Colonic mucosa (tissue), 4 donors: Measurements from ENCODE around the gene CHL1. TPM values are rescaled to one million over a fixed set of nuclear protein-coding genes. Genes with fewer than 3 reads are reported as not detected.

Source experiments
- DNase-seq: peaks from one replicate; pipeline ENCODE4 v3.0.0-alpha.2; 2020
- H3K27ac ChIP-seq: fragments of 200-600 bp; one replicate; pipeline ENCODE4 v1.8.0; 2021
- H3K27me3 ChIP-seq: fragments of 200-600 bp; one replicate; pipeline ENCODE4 v1.8.0; 2021
- H3K36me3 ChIP-seq: fragments of 200-600 bp; one replicate; pipeline ENCODE4 v1.8.0; 2021
- H3K4me1 ChIP-seq: fragments of 200-600 bp; one replicate; pipeline ENCODE4 v1.8.0; 2021; ENCODE audit warnings: mild to moderate bottlenecking
- H3K4me3 ChIP-seq: fragments of 200-600 bp; one replicate; pipeline ENCODE4 v1.8.0; 2021
- H3K9ac ChIP-seq, 2 donors: one replicate each; pipeline ENCODE4 v1.7.0; 2013; ENCODE audit warnings: control low read depth in 2 of 2, low read depth in 2 of 2, low read length in 2 of 2
- H3K9me3 ChIP-seq: fragments of 200-600 bp; one replicate; pipeline ENCODE4 v1.8.0; 2021
- CTCF ChIP-seq: fragments of 200-600 bp; IDR thresholded peaks from one replicate; pipeline ENCODE4 v1.8.0; 2022; ENCODE audit warnings: antibody characterized with exemption, mild to moderate bottlenecking
- intact Hi-C: fragments of 100-400 bp; cut with DNase I; formaldehyde crosslinking; loops from one replicate; pipeline ENCODE4 v1.14.1; 2022
- total RNA-seq, 2 donors: library from RNA; stranded (reverse); fragmentation: NEBNext Ultra II Directional in 1 of 2; extraction: Animal tissue kit (Norgen Biotek cat#: 25700) in 1 of 2; gene quantifications; one replicate each; pipeline ENCODE4 v1.2.1, GENCODE V29; 2021
- donor health status: healthy.
- donor health status: DM: no; HTN: no; CAD: no.
- donor health status: DM: no; HTN: no; CAD: no.

The CHL1 gene
- total RNA-seq, 2 donors from 2014 or later: 2.9 to 7.5 TPM

- H3K9ac ChIP-seq: no peak overlapping the region
- H3K4me3 ChIP-seq: no peak overlapping the region
- H3K27me3 ChIP-seq: no peaks in the 10 kb centered on the region
- TF ChIP-seq CTCF: no peak
- no peak overlapping the region for H3K27ac ChIP-seq
- intact Hi-C loops: no loop called here
- H3K4me1 ChIP-seq: no peaks in the 10 kb centered on the region
- H3K36me3 ChIP-seq: no peaks in the 10 kb centered on the region
- H3K9me3 ChIP-seq: no peaks in the 10 kb centered on the region
- no peak for DNase-seq
These were observed 116.3 kb downstream of the CHL1 start for GRCh38 chr3:312911-313310.

- H3K9ac ChIP-seq: no peak overlapping the region
These were observed 120.4 kb downstream of the CHL1 start for GRCh38 chr3:317012-317411.

GRCh38 chr3:318903-319302 lies 122.3 kb downstream of the CHL1 start:
- Histone ChIP-seq H3K9me3 (no peaks in the 10 kb centered on the region), H3K36me3 (no peaks in the 10 kb centered on the region), H3K27me3 (no peaks in the 10 kb centered on the region), H3K9ac (no peak overlapping the region), H3K4me1 (no peaks in the 10 kb centered on the region), H3K4me3 (no peak overlapping the region), H3K27ac (no peak overlapping the region)
- TF ChIP-seq CTCF: no peak
- DNase-seq: no peak
- intact Hi-C loops: no loop called here

More at GRCh38 chr3:317012-317411, 120.4 kb downstream of the CHL1 start:
- H3K36me3 ChIP-seq: no peaks in the 10 kb centered on the region
- H3K4me3 ChIP-seq: no peak overlapping the region
- no peaks in the 10 kb centered on the region for H3K9me3 ChIP-seq
- DNase-seq: no peak
- H3K27ac ChIP-seq: no peak overlapping the region
- no peak for TF ChIP-seq CTCF
- intact Hi-C loops: no loop called here
- H3K27me3 ChIP-seq: no peaks in the 10 kb centered on the region
- H3K4me1 ChIP-seq: no peaks in the 10 kb centered on the region

- no peak for TF ChIP-seq CTCF
These were observed 127.9 kb downstream of the CHL1 start for GRCh38 chr3:324423-324822.

GRCh38 chr3:325495-325894 lies 128.9 kb downstream of the CHL1 start:
- intact Hi-C loops: no loop called here
- H3K9ac ChIP-seq: no peak overlapping the region
- H3K27ac ChIP-seq: no peak overlapping the region
- no peaks in the 10 kb centered on the region for H3K36me3 ChIP-seq
- H3K9me3 ChIP-seq: no peaks in the 10 kb centered on the region
- H3K4me3 ChIP-seq: no peak overlapping the region
- no peak for TF ChIP-seq CTCF
- no peak for DNase-seq
- H3K27me3 ChIP-seq: no peaks in the 10 kb centered on the region
- H3K4me1 ChIP-seq: no peaks in the 10 kb centered on the region

More at GRCh38 chr3:324423-324822, 127.9 kb downstream of the CHL1 start:
- Histone ChIP-seq H3K27me3 (no peaks in the 10 kb centered on the region), H3K27ac (no peak overlapping the region), H3K9ac (no peak overlapping the region), H3K36me3 (no peaks in the 10 kb centered on the region), H3K9me3 (no peaks in the 10 kb centered on the region), H3K4me3 (no peak overlapping the region), H3K4me1 (no peaks in the 10 kb centered on the region)
- no peak for DNase-seq
- intact Hi-C loops: no loop called here
